Measurements from ENCODE around the gene TAX1BP3. TPM values are rescaled to one million over a fixed set of nuclear protein-coding genes. Genes with fewer than 3 reads are reported as not detected.

Gene TAX1BP3
- total and polyA plus RNA-seq, 2 of the 4 experiments (the other 2 are of a cell fraction) = 146 to 176 TPM

GRCh38 chr17:3663102-3664011 lies 5.0 kb downstream of the TAX1BP3 start:
- in situ Hi-C loops (cut with MboI; ENCODE audit: low sequenced_read_pairs) (no loop called here), dilution Hi-C loops (cut with HindIII; ENCODE audit: low sequenced_read_pairs, unreplicated experiment) (no loop called here), intact Hi-C loops (cut with micrococcal nuclease) (no loop called here)
- Histone ChIP-seq H3K4me1 (ENCODE audit: control insufficient read depth, insufficient read depth, low read length) (peaks cover 19% of the 10 kb centered on the region), H3K56ac (ENCODE audit: extremely low read depth, insufficient read depth, low read length) (no peak overlapping the region), H3K9me1 (ENCODE audit: insufficient read depth, low read length) (peaks cover 21% of the 10 kb centered on the region), H3K4me2 (ENCODE audit: low read depth, low read length) (no peak overlapping the region), H2AFZ (replicated peaks; ENCODE audit: low read length, poor library complexity) (no peak overlapping the region), H3K9ac (ENCODE audit: low read depth, low read length) (no peak overlapping the region), H2AK5ac (ENCODE audit: low read depth, low read length) (no peak overlapping the region), H2BK20ac (ENCODE audit: low read depth, low read length) (no peak overlapping the region), H4K91ac (ENCODE audit: insufficient read depth, low read depth, low read length) (no peak overlapping the region), H3K4me3 (ENCODE audit: insufficient read depth, low read depth, low read length) (no peak overlapping the region), H3K27me3 (ENCODE audit: control insufficient read depth, insufficient read depth, low read length) (no peaks in the 10 kb centered on the region), H3K27ac (ENCODE audit: insufficient read depth, low read length) (no peak overlapping the region), H2BK15ac (ENCODE audit: low read depth, low read length) (no peak overlapping the region), H3K4ac (ENCODE audit: low read depth, low read length) (no peak overlapping the region), H4K5ac (ENCODE audit: low read depth, low read length) (no peak overlapping the region), H4K8ac (ENCODE audit: low read depth in 2 of 2, low read length in 2 of 2) (no peak overlapping the region), H2BK5ac (ENCODE audit: low read depth, low read length, poor library complexity, severe bottlenecking) (no peak overlapping the region), H3K23ac (ENCODE audit: low read depth, low read length) (no peak overlapping the region), H3K79me1 (ENCODE audit: low read depth in 1 of 2, low read length in 2 of 2) (peaks cover 0 to 54% of the 10 kb centered on the region in 2 experiments; a peak in 3 of 4 replicates), H4K20me1 (ENCODE audit: insufficient read depth, low read length) (peaks cover 60% of the 10 kb centered on the region), H2AK9ac (replicated peaks; ENCODE audit: low read depth, low read length, poor library complexity) (no peak overlapping the region), H3K36me3 (ENCODE audit: control insufficient read depth, insufficient read depth, low read length) (peaks cover 45% of the 10 kb centered on the region), H3K9me3 (ENCODE audit: control insufficient read depth, insufficient read depth, low read length) (no peaks in the 10 kb centered on the region), H2BK120ac (ENCODE audit: low read depth, low read length) (no peak overlapping the region), H3K18ac (ENCODE audit: low read depth, low read length) (no peak overlapping the region), H3K14ac (replicated peaks; ENCODE audit: low read depth, low read length) (no peak overlapping the region)
- POLR2A ChIA-PET (ENCODE audit: unreplicated experiment) = no interaction called here
- BruUV-seq (replicated peaks) = no TSS peak
- CTCF ChIA-PET = no interaction called here
- DNase-seq (no peak), ATAC-seq (ENCODE audit: low read depth) (no peak)
- 91% methylated on average over 11 of the region's 33 CpGs; no CpG with 5 or more reads in 1 of the 2 experiments for WGBS, 2 experiments (ENCODE audit: extremely low coverage in 2 of 2, insufficient read length in 1 of 2)
- TF ChIP-seq RFX5 (IDR thresholded peaks at IDR 0.05; ENCODE audit: low read depth, low read length) (no peak), MAZ (IDR thresholded peaks at IDR 0.05; ENCODE audit: borderline replicate concordance, low read depth, low read length) (no peak), MXI1 (IDR thresholded peaks at IDR 0.05; ENCODE audit: borderline replicate concordance, low read depth, low read length) (no peak), MAFK (IDR thresholded peaks at IDR 0.05; ENCODE audit: low read depth, low read length) (no peak), SMC3 (IDR thresholded peaks at IDR 0.05; ENCODE audit: low read depth, low read length) (no peak), POLR2A (IDR thresholded peaks at IDR 0.05; ENCODE audit: low read depth, low read length) (no peak), CTCF (conservative IDR thresholded peaks at IDR 0.05; ENCODE audit: low read depth, low read length) (no peak), FOS (IDR thresholded peaks at IDR 0.05; ENCODE audit: low read depth, low read length) (no peak), CEBPB (IDR thresholded peaks at IDR 0.05; ENCODE audit: low read depth, low read length) (no peak), RAD21 (IDR thresholded peaks at IDR 0.05; ENCODE audit: low read length) (no peak), USF2 (IDR thresholded peaks at IDR 0.05; ENCODE audit: low read depth, low read length) (no peak), NFE2L2 (IDR thresholded peaks at IDR 0.05; ENCODE audit: low read depth, low read length) (no peak), ELK1 (IDR thresholded peaks at IDR 0.05; ENCODE audit: borderline replicate concordance, low read depth, low read length) (no peak)

Measured in IMR-90 (cell line).